KMS-11 (cell line): ENCODE measurements around the gene LGALS3.
A peak's percentile ranks its signal among the peaks of the same experiment; 100 is the strongest.

Source experiments
- H2AFZ ChIP-seq: fragments of 200-600 bp; sonication (generic); 2 replicates; pipeline ENCODE4 v1.6.1; 2016; ENCODE audit warnings: antibody characterized with exemption, mixed run types, low read depth
- H3K27ac ChIP-seq: fragments of 200-600 bp; sonication (generic); 2 replicates; pipeline ENCODE4 v1.6.1; 2016; ENCODE audit warnings: mild to moderate bottlenecking, mixed run types
- H3K27me3 ChIP-seq: fragments of 200-600 bp; sonication (generic); 2 replicates; pipeline ENCODE4 v1.6.1; 2017; ENCODE audit warnings: mild to moderate bottlenecking, low read depth, mixed run types, moderate library complexity; ENCODE audit not compliant: insufficient read depth
- H3K36me3 ChIP-seq: fragments of 200-600 bp; sonication (generic); 2 replicates; pipeline ENCODE4 v1.6.1; 2017; ENCODE audit warnings: mild to moderate bottlenecking, mixed run types; ENCODE audit not compliant: insufficient read depth
- H3K4me1 ChIP-seq: fragments of 200-600 bp; sonication (generic); 2 replicates; pipeline ENCODE4 v1.6.1; 2016; ENCODE audit warnings: mild to moderate bottlenecking, low read depth, mixed run types; ENCODE audit not compliant: poor library complexity, severe bottlenecking
- H3K4me2 ChIP-seq: fragments of 200-600 bp; sonication (generic); 2 replicates; pipeline ENCODE4 v1.7.0; 2016; ENCODE audit warnings: mild to moderate bottlenecking, mixed run types
- H3K4me3 ChIP-seq: fragments of 200-600 bp; sonication (generic); IDR thresholded peaks from 2 replicates; pipeline ENCODE4 v1.6.1; 2017; ENCODE audit warnings: low read depth, low read length, mixed read lengths; ENCODE audit not compliant: insufficient read depth
- H3K79me2 ChIP-seq: fragments of 200-600 bp; sonication (generic); 2 replicates; pipeline ENCODE4 v1.6.1; 2016; ENCODE audit warnings: low read depth, mixed run types; ENCODE audit not compliant: insufficient read depth
- H3K9ac ChIP-seq: fragments of 200-600 bp; sonication (generic); 2 replicates; pipeline ENCODE4 v1.6.1; 2016; ENCODE audit warnings: mild to moderate bottlenecking, mixed run types
- H4K20me1 ChIP-seq: fragments of 200-600 bp; sonication (generic); 2 replicates; pipeline ENCODE4 v1.6.1; 2016; ENCODE audit warnings: mild to moderate bottlenecking, mixed run types; ENCODE audit not compliant: insufficient read depth
- TF ChIP-seq, protein P1 (sequence below): fragments of 200-600 bp; sonication (generic); conservative IDR thresholded peaks from 2 replicates; pipeline ENCODE4 v1.6.1; 2017; ENCODE audit warnings: low read depth, mild to moderate bottlenecking, antibody characterized with exemption, low read length, moderate library complexity, mixed read lengths

The LGALS3 gene

DNA sequence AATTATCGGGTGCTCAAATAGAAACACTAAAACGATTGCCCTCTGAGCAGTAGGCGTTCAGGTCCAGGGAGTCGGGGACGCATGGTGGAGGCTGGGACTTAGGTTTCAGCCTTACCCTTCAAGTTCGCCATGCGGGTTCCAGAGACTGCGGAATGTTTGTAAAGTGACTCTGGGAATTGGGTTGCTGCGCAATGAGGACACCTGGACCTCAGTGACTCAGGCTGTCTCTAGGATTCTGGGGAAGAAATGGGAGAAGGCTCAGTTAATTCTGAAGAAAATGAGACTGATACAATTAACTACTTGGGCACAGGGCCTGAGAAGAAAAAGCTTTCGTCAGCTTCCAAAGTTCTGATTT lies 1.1 kb downstream of the LGALS3 start:
- no peak overlapping the region for H3K27ac ChIP-seq
- peak overlapping the region; percentile 75 for H2AFZ ChIP-seq
- H3K4me2 ChIP-seq = peak overlapping the region; percentile 89
- TF ChIP-seq, protein P1, sequence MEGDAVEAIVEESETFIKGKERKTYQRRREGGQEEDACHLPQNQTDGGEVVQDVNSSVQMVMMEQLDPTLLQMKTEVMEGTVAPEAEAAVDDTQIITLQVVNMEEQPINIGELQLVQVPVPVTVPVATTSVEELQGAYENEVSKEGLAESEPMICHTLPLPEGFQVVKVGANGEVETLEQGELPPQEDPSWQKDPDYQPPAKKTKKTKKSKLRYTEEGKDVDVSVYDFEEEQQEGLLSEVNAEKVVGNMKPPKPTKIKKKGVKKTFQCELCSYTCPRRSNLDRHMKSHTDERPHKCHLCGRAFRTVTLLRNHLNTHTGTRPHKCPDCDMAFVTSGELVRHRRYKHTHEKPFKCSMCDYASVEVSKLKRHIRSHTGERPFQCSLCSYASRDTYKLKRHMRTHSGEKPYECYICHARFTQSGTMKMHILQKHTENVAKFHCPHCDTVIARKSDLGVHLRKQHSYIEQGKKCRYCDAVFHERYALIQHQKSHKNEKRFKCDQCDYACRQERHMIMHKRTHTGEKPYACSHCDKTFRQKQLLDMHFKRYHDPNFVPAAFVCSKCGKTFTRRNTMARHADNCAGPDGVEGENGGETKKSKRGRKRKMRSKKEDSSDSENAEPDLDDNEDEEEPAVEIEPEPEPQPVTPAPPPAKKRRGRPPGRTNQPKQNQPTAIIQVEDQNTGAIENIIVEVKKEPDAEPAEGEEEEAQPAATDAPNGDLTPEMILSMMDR = no peak
- H3K79me2 ChIP-seq = no peaks in the 10 kb centered on the region
- H3K9ac ChIP-seq = no peak overlapping the region
- H3K27me3 ChIP-seq = no peaks in the 10 kb centered on the region
- H3K36me3 ChIP-seq = no peaks in the 10 kb centered on the region
- no peaks in the 10 kb centered on the region for H3K4me1 ChIP-seq
- no peaks in the 10 kb centered on the region for H4K20me1 ChIP-seq
- no peak overlapping the region for H3K4me3 ChIP-seq

DNA sequence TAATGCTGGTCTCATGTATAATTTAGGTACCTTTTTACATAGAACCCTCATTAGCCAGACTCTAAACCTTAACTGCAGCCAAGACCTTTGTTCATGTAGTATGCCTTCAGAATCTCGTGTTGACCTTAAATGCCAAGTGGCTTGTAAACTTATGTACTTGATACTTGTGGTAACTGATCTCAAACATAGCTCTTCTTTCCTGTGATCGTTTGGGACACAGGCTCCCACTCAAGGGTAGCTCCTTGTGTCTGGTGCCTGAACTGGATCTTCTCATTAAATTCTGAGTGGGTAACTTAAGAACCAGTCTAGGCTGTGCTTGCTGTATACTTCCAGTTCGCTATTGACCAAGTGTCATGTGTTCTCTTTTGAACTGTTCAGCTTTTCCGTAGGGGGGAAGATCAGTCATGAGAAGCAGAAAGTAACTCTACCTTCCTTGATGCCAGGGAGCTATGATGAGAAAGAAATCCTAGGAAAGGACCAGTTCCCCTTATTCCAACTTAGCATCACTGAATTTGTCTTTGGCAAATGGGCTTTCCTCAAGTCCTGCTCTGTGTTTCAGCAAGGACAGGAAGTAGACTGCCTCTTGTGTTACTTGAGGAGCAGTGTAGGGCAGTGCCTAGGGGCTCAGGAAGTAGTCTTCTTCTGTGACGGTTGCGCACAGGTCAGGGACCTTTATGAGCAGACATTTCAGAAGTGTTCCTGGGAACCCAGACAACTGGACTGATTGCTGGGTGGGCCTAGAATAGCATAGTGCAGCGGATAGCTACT lies 2.5 kb downstream of the LGALS3 start:
- no peaks in the 10 kb centered on the region for H4K20me1 ChIP-seq
- no peaks in the 10 kb centered on the region for H3K79me2 ChIP-seq
- no peak overlapping the region for H2AFZ ChIP-seq
- no peaks in the 10 kb centered on the region for H3K27me3 ChIP-seq
- H3K9ac ChIP-seq = no peak overlapping the region
- TF ChIP-seq, protein P1 = no peak
- no peaks in the 10 kb centered on the region for H3K36me3 ChIP-seq
- no peak overlapping the region for H3K27ac ChIP-seq
- H3K4me2 ChIP-seq = no peak overlapping the region
- no peak overlapping the region for H3K4me3 ChIP-seq
- H3K4me1 ChIP-seq = no peaks in the 10 kb centered on the region

DNA sequence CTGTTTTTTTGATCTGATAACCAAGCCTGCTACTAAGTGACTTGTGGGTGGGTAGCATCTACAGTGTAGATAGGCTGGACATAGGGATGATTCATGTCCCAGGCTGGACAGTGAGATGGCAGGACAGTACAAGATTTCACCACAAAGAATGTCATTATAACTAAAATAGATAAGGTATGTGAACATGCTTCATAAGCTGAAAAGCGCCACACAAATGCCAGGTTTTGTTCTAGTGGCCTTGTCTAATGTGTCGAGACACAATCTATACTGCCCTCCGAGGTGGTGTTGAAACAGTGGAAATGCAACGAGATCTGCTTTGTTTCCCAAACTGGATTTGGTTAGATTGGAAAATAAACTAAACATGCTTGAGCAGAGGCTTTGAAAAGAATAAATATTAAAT lies 4.4 kb downstream of the LGALS3 start:
- no peak overlapping the region for H3K4me3 ChIP-seq

DNA sequence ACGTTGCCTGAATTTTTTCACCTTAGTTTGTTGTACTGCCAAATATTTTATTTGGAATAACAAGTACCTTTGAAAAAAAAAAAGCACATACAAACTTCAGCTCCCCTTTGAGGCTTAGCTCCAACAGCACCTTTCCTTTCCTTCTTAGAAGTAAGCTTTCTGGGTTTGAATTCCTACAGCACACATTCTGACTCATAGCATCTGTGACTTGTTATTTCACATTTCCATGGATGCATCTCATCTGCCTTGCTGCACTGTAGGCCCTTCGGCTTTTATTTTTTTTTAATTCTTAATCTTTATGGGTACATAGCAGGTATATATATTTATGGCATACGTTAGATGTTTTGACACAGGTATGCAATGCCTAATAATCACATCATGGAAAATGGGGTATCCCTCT lies 7.2 kb downstream of the LGALS3 start:
- TF ChIP-seq, protein P1 = no peak
- no peak overlapping the region for H3K4me3 ChIP-seq
- no peaks in the 10 kb centered on the region for H3K4me1 ChIP-seq
- no peaks in the 10 kb centered on the region for H3K36me3 ChIP-seq
- no peak overlapping the region for H3K9ac ChIP-seq
- no peak overlapping the region for H3K4me2 ChIP-seq
- H3K27me3 ChIP-seq = no peaks in the 10 kb centered on the region
- H3K27ac ChIP-seq = no peak overlapping the region
- no peaks in the 10 kb centered on the region for H3K79me2 ChIP-seq
- no peaks in the 10 kb centered on the region for H4K20me1 ChIP-seq
- H2AFZ ChIP-seq = no peak overlapping the region

More for the DNA sequence above, 4.4 kb downstream of the LGALS3 start:
- Histone ChIP-seq H3K27me3 (no peaks in the 10 kb centered on the region), H3K79me2 (no peaks in the 10 kb centered on the region), H3K9ac (no peak overlapping the region), H3K4me2 (no peak overlapping the region), H3K27ac (no peak overlapping the region), H3K36me3 (no peaks in the 10 kb centered on the region), H4K20me1 (no peaks in the 10 kb centered on the region), H2AFZ (no peak overlapping the region), H3K4me1 (no peaks in the 10 kb centered on the region)
- TF ChIP-seq, protein P1 = no peak
